HG03060 (cell line): ENCODE results near the gene GLCE.
"Not testable (repeated sequence)": the region's sequence is repeated elsewhere in the genome, so short reads cannot be mapped to it uniquely, and the experiment has no call there.

ENCODE experiments used
- ATAC-seq: cut with Tn5 transposase; IDR thresholded peaks from one replicate; pipeline ENCODE4 v1.9.1; 2021; ENCODE audit warnings: low read depth, moderate number of reproducible peaks; ENCODE audit not compliant: unreplicated experiment

The GLCE gene

GRCh38 chr15:69293741-69294615 lies 133.5 kb downstream of the GLCE start:
- no peak for ATAC-seq

- ATAC-seq, result no peak
Observed at GRCh38 chr15:69296606-69297005, 136.2 kb downstream of the GLCE start.

GRCh38 chr15:69297642-69298353 lies 137.4 kb downstream of the GLCE start:
- ATAC-seq, result no peak

- no peak for ATAC-seq
Observed at GRCh38 chr15:69298354-69298696, 137.9 kb downstream of the GLCE start.

- no peak for ATAC-seq
Observed at GRCh38 chr15:69298697-69299441, 138.4 kb downstream of the GLCE start, which contains the start of gene PAQR5. Gene PAQR5 (plus strand): TSS chr15:69298912. CDS start chr15:69360081, 61,169 bp downstream.

- ATAC-seq, result no peak
Observed at GRCh38 chr15:69299451-69299886, 139.0 kb downstream of the GLCE start.

GRCh38 chr15:69299943-69300588 lies 139.6 kb downstream of the GLCE start:
- no peak for ATAC-seq

GRCh38 chr15:69301101-69301500 lies 140.7 kb downstream of the GLCE start:
- ATAC-seq, result not testable (repeated sequence)

GRCh38 chr15:69302087-69302486 lies 141.7 kb downstream of the GLCE start:
- ATAC-seq, result not testable (repeated sequence)

- ATAC-seq, result no peak
Observed at GRCh38 chr15:69302929-69303328, 142.5 kb downstream of the GLCE start.

GRCh38 chr15:69303337-69304181 lies 143.1 kb downstream of the GLCE start:
- no peak for ATAC-seq

- no peak for ATAC-seq
Observed at GRCh38 chr15:69304182-69304545, 143.7 kb downstream of the GLCE start.

GRCh38 chr15:69305204-69305931 lies 144.9 kb downstream of the GLCE start:
- no peak for ATAC-seq

- no peak for ATAC-seq
Observed at GRCh38 chr15:69305933-69306568, 145.6 kb downstream of the GLCE start.

GRCh38 chr15:69307939-69308338 lies 147.5 kb downstream of the GLCE start:
- ATAC-seq, result no peak

GRCh38 chr15:69308949-69309348 lies 148.5 kb downstream of the GLCE start:
- ATAC-seq, result no peak

- ATAC-seq, result no peak
Observed at GRCh38 chr15:69311319-69311721, 150.9 kb downstream of the GLCE start.

- ATAC-seq, result no peak
Observed at GRCh38 chr15:69313432-69314000, 153.1 kb downstream of the GLCE start.
